Astrocyte (in vitro differentiated cells and primary cell): Measurements from ENCODE around the gene BICDL2.

Experiments
- EZH2 ChIP-seq: IDR thresholded peaks from 2 replicates; pipeline ENCODE4 v1.6.1; 2012; ENCODE audit warnings: mild to moderate bottlenecking, low read length, inconsistent platforms; ENCODE audit not compliant: insufficient read depth
- TF ChIP-seq, protein P1 (sequence below): IDR thresholded peaks from 2 replicates; pipeline ENCODE4 v1.5.1; 2011; ENCODE audit warnings: low read depth, mild to moderate bottlenecking, inconsistent platforms, low read length, moderate library complexity; ENCODE audit not compliant: insufficient read depth

- TF ChIP-seq, protein P1, sequence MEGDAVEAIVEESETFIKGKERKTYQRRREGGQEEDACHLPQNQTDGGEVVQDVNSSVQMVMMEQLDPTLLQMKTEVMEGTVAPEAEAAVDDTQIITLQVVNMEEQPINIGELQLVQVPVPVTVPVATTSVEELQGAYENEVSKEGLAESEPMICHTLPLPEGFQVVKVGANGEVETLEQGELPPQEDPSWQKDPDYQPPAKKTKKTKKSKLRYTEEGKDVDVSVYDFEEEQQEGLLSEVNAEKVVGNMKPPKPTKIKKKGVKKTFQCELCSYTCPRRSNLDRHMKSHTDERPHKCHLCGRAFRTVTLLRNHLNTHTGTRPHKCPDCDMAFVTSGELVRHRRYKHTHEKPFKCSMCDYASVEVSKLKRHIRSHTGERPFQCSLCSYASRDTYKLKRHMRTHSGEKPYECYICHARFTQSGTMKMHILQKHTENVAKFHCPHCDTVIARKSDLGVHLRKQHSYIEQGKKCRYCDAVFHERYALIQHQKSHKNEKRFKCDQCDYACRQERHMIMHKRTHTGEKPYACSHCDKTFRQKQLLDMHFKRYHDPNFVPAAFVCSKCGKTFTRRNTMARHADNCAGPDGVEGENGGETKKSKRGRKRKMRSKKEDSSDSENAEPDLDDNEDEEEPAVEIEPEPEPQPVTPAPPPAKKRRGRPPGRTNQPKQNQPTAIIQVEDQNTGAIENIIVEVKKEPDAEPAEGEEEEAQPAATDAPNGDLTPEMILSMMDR = no peak
- TF ChIP-seq EZH2 = no peak
Observed at GRCh38 chr16:3028716-3029319, 7.9 kb downstream of the BICDL2 start.
